GM20000 (cell line): ENCODE data around the gene C1QBP.
A peak's percentile ranks its signal among the peaks of the same experiment; 100 is the strongest.

Experiments used
- DNase-seq: peaks from one replicate; pipeline ENCODE4 v3.0.0; 2012; ENCODE audit warnings: low spot score
- TF ChIP-seq, protein P1 (sequence below): IDR thresholded peaks from 2 replicates; pipeline ENCODE4 v1.5.1; 2012; ENCODE audit warnings: mild to moderate bottlenecking, control low read depth; ENCODE audit errors: extremely low read depth, missing control alignments

The C1QBP gene

DNA sequence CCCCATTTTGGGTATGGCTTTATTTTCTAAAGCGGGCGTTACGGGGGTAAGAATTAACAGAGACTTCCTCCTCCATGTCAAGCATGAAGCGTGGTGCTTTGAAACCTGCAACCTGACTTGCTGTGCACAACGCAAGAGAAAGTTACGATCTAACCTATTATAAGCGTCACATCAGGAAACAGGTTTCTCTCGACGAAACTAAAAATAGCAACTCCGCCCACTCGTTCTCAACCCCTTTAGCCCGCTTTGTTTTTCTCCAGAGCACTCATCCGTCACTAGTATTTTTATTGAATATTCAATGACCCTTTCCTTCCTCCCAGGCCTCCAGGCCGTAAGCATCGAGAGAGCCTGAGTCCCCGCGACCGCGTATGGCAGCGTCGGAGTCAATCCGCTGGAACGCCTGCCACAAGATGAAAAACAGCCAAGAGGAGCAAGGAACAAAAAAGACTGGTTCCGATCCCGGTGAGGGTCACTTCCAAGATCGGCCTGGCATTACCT is 20.0 kb downstream of the C1QBP start:
- DNase-seq: peak; percentile 72
- TF ChIP-seq, protein P1, sequence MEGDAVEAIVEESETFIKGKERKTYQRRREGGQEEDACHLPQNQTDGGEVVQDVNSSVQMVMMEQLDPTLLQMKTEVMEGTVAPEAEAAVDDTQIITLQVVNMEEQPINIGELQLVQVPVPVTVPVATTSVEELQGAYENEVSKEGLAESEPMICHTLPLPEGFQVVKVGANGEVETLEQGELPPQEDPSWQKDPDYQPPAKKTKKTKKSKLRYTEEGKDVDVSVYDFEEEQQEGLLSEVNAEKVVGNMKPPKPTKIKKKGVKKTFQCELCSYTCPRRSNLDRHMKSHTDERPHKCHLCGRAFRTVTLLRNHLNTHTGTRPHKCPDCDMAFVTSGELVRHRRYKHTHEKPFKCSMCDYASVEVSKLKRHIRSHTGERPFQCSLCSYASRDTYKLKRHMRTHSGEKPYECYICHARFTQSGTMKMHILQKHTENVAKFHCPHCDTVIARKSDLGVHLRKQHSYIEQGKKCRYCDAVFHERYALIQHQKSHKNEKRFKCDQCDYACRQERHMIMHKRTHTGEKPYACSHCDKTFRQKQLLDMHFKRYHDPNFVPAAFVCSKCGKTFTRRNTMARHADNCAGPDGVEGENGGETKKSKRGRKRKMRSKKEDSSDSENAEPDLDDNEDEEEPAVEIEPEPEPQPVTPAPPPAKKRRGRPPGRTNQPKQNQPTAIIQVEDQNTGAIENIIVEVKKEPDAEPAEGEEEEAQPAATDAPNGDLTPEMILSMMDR: no peak

DNA sequence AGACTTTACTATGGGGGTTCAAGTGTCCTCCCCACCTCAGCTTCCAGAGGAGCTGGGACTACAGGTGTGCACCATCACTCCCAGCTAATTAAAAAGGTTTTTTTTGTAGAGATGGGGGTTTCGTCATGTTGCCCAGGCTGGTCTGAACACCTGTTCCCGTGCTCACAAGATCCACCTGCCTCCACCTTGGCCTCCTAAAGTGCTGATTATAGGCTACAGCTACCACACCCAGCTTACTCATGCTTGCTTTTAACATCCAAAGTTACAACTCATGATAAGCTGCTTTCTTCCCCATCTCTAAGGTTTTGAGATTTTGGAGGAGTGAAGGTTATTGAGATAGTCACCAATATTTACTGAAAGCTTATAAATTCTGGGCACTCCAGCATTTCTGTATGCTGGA is 22.1 kb downstream of the C1QBP start:
- no peak for DNase-seq
- TF ChIP-seq, protein P1: no peak

DNA sequence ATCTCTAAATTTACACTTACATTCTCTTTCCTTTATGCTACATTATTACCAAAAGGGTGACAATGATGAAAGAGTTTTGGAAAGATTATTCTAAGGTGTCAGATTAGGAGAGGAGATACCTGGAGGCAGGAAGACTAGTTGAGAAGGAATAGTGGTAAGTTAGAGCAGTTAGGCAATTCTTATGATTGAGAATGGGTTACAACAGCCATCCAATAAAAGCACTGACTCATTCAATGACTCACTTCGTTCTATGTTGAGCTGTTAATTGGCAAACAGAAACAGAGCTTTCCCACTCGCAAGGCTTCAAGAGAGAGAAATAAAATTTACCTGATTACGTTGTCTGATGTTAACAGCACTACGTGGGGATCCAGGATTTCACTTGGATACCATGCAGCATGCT is 25.3 kb downstream of the C1QBP start:
- TF ChIP-seq, protein P1: no peak
- no peak for DNase-seq

DNA sequence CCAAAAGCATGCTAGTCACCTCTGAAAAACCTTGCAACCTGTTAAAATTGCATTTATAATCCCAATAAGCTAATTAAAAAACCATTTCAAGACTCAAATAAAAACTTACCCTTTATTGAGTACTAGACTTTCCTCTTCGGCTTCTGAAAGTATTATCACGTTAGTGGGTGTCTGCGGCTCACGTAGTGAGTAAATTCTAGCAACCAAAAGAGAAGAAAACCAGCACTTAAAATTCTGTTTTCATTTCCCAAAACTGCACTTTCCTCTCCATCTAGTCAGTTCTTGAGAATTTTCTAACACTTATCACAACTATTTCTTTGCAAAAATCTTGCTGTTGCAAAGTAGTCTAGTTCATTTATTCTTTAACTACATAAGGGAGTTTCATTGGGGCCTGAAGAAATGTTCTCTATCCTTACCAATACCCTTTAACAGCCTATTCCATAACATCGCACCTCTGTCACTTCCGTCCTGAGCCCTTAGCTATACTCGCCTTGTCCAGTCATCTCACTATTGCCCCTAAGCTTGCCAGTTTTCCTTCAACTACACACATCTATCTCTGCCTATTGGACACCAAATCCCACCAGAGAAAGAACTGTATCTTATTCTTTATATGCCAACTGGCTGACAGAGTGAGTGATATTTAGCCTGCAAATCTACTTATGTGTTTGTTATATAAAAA is 28.2 kb downstream of the C1QBP start:
- TF ChIP-seq, protein P1: no peak
- DNase-seq: peak; percentile 25

DNA sequence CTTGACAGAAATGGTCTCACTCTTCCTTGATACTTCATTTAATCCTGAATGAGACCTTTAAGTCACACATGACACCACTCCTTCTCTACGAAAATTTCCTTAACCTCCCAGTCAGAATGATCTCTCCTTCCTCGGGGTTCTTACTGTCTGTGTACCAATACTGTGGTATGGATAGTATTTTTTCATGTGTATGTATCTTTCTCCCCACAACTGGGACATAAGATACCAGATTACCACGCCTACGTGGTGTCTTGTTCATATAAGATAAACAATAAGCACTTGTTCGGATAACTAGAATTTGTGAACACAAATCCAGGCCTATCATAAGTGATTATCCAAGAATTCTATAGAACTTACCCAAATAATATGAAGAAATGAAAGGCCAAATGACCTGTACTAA is 30.8 kb downstream of the C1QBP start:
- TF ChIP-seq, protein P1: no peak
- DNase-seq: no peak

DNA sequence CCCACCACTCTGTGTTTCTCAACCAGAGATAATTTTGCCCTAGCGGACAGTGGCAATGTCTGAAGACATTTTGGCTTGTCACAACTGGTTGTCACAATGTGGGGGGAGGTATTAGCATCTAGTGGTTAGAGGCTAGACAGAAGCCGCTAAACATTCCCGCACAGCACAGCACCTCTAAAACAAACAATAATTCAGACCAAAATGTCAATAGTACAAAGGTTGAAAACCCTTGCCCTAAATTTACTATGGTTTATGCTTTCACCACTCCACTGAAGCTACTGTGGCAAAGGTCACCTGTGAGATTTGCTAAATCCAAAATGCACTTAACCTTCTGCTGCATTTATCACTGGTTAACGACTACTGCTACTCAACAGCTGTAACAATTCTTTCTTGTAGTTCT is 33.6 kb downstream of the C1QBP start:
- TF ChIP-seq, protein P1: no peak
- no peak for DNase-seq

DNA sequence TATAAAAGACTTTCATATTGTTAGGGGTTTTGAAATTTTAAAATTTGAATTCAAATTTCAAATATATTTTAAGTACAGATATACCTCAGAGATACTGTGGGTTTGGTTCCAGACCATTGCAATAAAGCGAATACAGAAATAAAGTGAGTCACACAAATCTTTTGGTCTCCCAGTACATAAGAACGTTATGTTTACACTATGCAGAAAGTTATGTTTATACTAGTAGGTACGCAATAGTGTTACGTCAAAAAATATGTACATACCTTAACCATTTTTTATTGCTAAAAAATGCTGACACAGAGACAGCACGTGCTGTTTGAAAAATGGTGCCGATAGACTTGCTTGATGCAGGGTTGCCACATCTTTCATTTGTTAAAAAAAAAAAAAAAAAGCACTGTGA is 39.2 kb downstream of the C1QBP start:
- TF ChIP-seq, protein P1: no peak
- DNase-seq: no peak
